ENCODE measurements around the gene EPHA4. TPM values are rescaled to one million over a fixed set of nuclear protein-coding genes. Genes with fewer than 3 reads are reported as not detected.

The EPHA4 gene
- total RNA-seq, 2 donors from 2014 or later, result 8.0 to 13.8 TPM

- Mint-ChIP-seq H3K4me1 (no peaks in the 10 kb centered on the region), H3K9me3 (no peaks in the 10 kb centered on the region), H3K4me3 (no peak overlapping the region), H3K27ac (no peak overlapping the region), H3K27me3 (no peaks in the 10 kb centered on the region), H3K36me3 (ENCODE audit: low read depth) (peaks cover 25% of the 10 kb centered on the region)
- ATAC-seq (replicated peaks), result no peak
Observed at GRCh38 chr2:221448844-221449390, 123.2 kb downstream of the EPHA4 start.

GRCh38 chr2:221448057-221448843, 123.9 kb downstream of the EPHA4 start:
- no peaks in the 10 kb centered on the region for H3K27me3 Mint-ChIP-seq
- H3K4me3 Mint-ChIP-seq, result no peak overlapping the region
- H3K4me1 Mint-ChIP-seq, result no peaks in the 10 kb centered on the region
- ATAC-seq (replicated peaks), result no peak
- peaks cover 28% of the 10 kb centered on the region for H3K36me3 Mint-ChIP-seq (ENCODE audit: low read depth)
- no peaks in the 10 kb centered on the region for H3K9me3 Mint-ChIP-seq
- no peak overlapping the region for H3K27ac Mint-ChIP-seq

GRCh38 chr2:221447310-221447709, 124.8 kb downstream of the EPHA4 start:
- H3K4me3 Mint-ChIP-seq, result no peak overlapping the region
- no peaks in the 10 kb centered on the region for H3K27me3 Mint-ChIP-seq
- no peak overlapping the region for H3K27ac Mint-ChIP-seq
- ATAC-seq (replicated peaks), result no peak
- peaks cover 34% of the 10 kb centered on the region for H3K36me3 Mint-ChIP-seq (ENCODE audit: low read depth)
- no peaks in the 10 kb centered on the region for H3K9me3 Mint-ChIP-seq
- no peaks in the 10 kb centered on the region for H3K4me1 Mint-ChIP-seq

GRCh38 chr2:221446140-221446539, 126.0 kb downstream of the EPHA4 start:
- Mint-ChIP-seq H3K27me3 (no peaks in the 10 kb centered on the region), H3K36me3 (ENCODE audit: low read depth) (peaks cover 37% of the 10 kb centered on the region), H3K27ac (no peak overlapping the region), H3K4me1 (no peaks in the 10 kb centered on the region), H3K9me3 (no peaks in the 10 kb centered on the region), H3K4me3 (no peak overlapping the region)
- peak; percentile 64 for ATAC-seq (replicated peaks)

GRCh38 chr2:221444106-221444505, 128.0 kb downstream of the EPHA4 start:
- Mint-ChIP-seq H3K27ac (peak overlapping the region; percentile 26), H3K4me1 (no peaks in the 10 kb centered on the region)
- peak; percentile 90 for ATAC-seq (replicated peaks)

GRCh38 chr2:221443645-221444044, 128.5 kb downstream of the EPHA4 start:
- H3K9me3 Mint-ChIP-seq, result no peaks in the 10 kb centered on the region
- H3K27me3 Mint-ChIP-seq, result no peaks in the 10 kb centered on the region
- H3K4me3 Mint-ChIP-seq, result no peak overlapping the region
- ATAC-seq (replicated peaks), result no peak
- no peaks in the 10 kb centered on the region for H3K4me1 Mint-ChIP-seq
- H3K27ac Mint-ChIP-seq, result peak overlapping the region; percentile 26
- H3K36me3 Mint-ChIP-seq (ENCODE audit: low read depth), result peaks cover 48% of the 10 kb centered on the region

More at GRCh38 chr2:221444106-221444505, 128.0 kb downstream of the EPHA4 start:
- peaks cover 46% of the 10 kb centered on the region for H3K36me3 Mint-ChIP-seq (ENCODE audit: low read depth)
- no peaks in the 10 kb centered on the region for H3K9me3 Mint-ChIP-seq
- H3K27me3 Mint-ChIP-seq, result no peaks in the 10 kb centered on the region
- no peak overlapping the region for H3K4me3 Mint-ChIP-seq

- Mint-ChIP-seq H3K36me3 (ENCODE audit: low read depth) (peaks cover 56% of the 10 kb centered on the region), H3K9me3 (no peaks in the 10 kb centered on the region), H3K4me1 (no peaks in the 10 kb centered on the region), H3K27me3 (no peaks in the 10 kb centered on the region), H3K27ac (no peak overlapping the region), H3K4me3 (no peak overlapping the region)
- ATAC-seq (replicated peaks), result no peak
Observed at GRCh38 chr2:221442128-221442527, 130.0 kb downstream of the EPHA4 start.

- H3K27ac Mint-ChIP-seq, result no peak overlapping the region
- H3K36me3 Mint-ChIP-seq (ENCODE audit: low read depth), result peaks cover 73% of the 10 kb centered on the region
- H3K4me3 Mint-ChIP-seq, result no peak overlapping the region
- no peaks in the 10 kb centered on the region for H3K27me3 Mint-ChIP-seq
- no peak for ATAC-seq (replicated peaks)
- no peaks in the 10 kb centered on the region for H3K4me1 Mint-ChIP-seq
- no peaks in the 10 kb centered on the region for H3K9me3 Mint-ChIP-seq
Observed at GRCh38 chr2:221439761-221440479, 132.2 kb downstream of the EPHA4 start.

GRCh38 chr2:221437056-221437455, 135.0 kb downstream of the EPHA4 start:
- Mint-ChIP-seq H3K4me1 (no peaks in the 10 kb centered on the region), H3K27ac (no peak overlapping the region), H3K36me3 (ENCODE audit: low read depth) (peaks cover 78% of the 10 kb centered on the region), H3K27me3 (no peaks in the 10 kb centered on the region), H3K4me3 (no peak overlapping the region), H3K9me3 (no peaks in the 10 kb centered on the region)
- ATAC-seq (replicated peaks), result no peak

- no peak for ATAC-seq (replicated peaks)
- H3K27ac Mint-ChIP-seq, result no peak overlapping the region
- H3K4me3 Mint-ChIP-seq, result no peak overlapping the region
- H3K27me3 Mint-ChIP-seq, result no peaks in the 10 kb centered on the region
- peaks cover 82% of the 10 kb centered on the region for H3K36me3 Mint-ChIP-seq (ENCODE audit: low read depth)
- no peaks in the 10 kb centered on the region for H3K4me1 Mint-ChIP-seq
- H3K9me3 Mint-ChIP-seq, result no peaks in the 10 kb centered on the region
Observed at GRCh38 chr2:221435171-221435570, 136.9 kb downstream of the EPHA4 start.

GRCh38 chr2:221434142-221434541, 138.0 kb downstream of the EPHA4 start:
- no peaks in the 10 kb centered on the region for H3K4me1 Mint-ChIP-seq
- no peak overlapping the region for H3K27ac Mint-ChIP-seq
- no peak for ATAC-seq (replicated peaks)
- H3K4me3 Mint-ChIP-seq, result no peak overlapping the region
- H3K9me3 Mint-ChIP-seq, result no peaks in the 10 kb centered on the region
- H3K36me3 Mint-ChIP-seq (ENCODE audit: low read depth), result peaks cover 80% of the 10 kb centered on the region
- H3K27me3 Mint-ChIP-seq, result no peaks in the 10 kb centered on the region

GRCh38 chr2:221431477-221431876, 140.6 kb downstream of the EPHA4 start:
- Mint-ChIP-seq H3K36me3 (ENCODE audit: low read depth) (peaks cover 79% of the 10 kb centered on the region), H3K9me3 (no peaks in the 10 kb centered on the region), H3K27me3 (no peaks in the 10 kb centered on the region), H3K4me3 (no peak overlapping the region), H3K4me1 (no peaks in the 10 kb centered on the region), H3K27ac (no peak overlapping the region)
- no peak for ATAC-seq (replicated peaks)

- H3K36me3 Mint-ChIP-seq (ENCODE audit: low read depth), result peaks cover 78% of the 10 kb centered on the region
- H3K9me3 Mint-ChIP-seq, result no peaks in the 10 kb centered on the region
- H3K4me3 Mint-ChIP-seq, result no peak overlapping the region
- no peak for ATAC-seq (replicated peaks)
- no peaks in the 10 kb centered on the region for H3K27me3 Mint-ChIP-seq
- H3K4me1 Mint-ChIP-seq, result no peaks in the 10 kb centered on the region
- H3K27ac Mint-ChIP-seq, result no peak overlapping the region
Observed at GRCh38 chr2:221429741-221430491, 142.2 kb downstream of the EPHA4 start.

- no peaks in the 10 kb centered on the region for H3K27me3 Mint-ChIP-seq
- no peak overlapping the region for H3K4me3 Mint-ChIP-seq
- no peak for ATAC-seq (replicated peaks)
- H3K27ac Mint-ChIP-seq, result no peak overlapping the region
- no peaks in the 10 kb centered on the region for H3K4me1 Mint-ChIP-seq
- H3K9me3 Mint-ChIP-seq, result no peaks in the 10 kb centered on the region
- H3K36me3 Mint-ChIP-seq (ENCODE audit: low read depth), result peaks cover 73% of the 10 kb centered on the region
Observed at GRCh38 chr2:221428896-221429295, 143.2 kb downstream of the EPHA4 start.

Measured in activated T-helper 17 cell treated with anti-CD3 and anti-CD28 coated beads, Interleukin-2, amount 50 U/mL, for 72 hours (primary cell).